HG02840 (cell line): ENCODE measurements around the gene KRTAP12-2.
"Not testable (repeated sequence)": the region's sequence is repeated elsewhere in the genome, so short reads cannot be mapped to it uniquely, and the experiment has no call there.

Experiments used
- ATAC-seq: cut with Tn5 transposase; IDR thresholded peaks from one replicate; pipeline ENCODE4 v1.9.1; 2021; ENCODE audit warnings: mild to moderate bottlenecking, moderate library complexity, moderate number of reproducible peaks; ENCODE audit not compliant: unreplicated experiment, low FRiP score

KRTAP12-2 gene

DNA sequence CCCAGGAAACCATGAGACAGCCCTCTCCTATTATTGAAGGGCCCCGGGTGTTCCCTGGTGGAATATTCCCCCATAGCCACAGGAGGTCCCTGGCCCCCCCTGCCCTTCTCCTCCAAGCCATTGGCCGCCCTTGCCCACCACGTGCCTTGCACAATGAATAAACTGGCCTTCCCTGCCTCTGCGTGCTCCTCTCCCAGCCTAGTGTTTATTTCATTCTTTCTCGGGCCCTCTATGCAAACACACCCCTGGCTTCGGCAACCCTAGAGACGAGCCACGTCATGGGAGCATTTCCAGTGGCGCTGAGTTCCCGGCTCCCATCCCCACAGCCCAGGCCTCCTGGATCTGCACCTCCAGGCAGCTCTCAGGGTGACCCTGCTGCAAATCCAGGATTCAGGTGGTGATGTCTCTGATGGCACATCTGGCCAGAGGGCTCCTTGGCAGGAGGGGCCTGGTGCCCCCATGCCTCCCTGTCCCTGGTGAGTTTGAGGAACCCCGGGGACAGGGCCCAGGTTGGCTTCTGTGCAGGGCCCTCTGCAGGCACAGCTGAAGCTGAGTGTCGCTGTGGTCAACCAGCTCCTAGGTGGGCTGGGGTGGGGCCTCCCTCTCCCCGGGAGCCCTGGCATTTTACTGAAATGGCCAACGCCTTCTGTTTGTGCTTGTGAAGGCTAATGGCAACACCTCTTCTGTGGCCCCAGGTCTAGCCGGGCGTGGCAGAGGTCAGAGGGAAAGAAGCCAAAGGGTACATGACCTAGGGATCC lies 36.4 kb upstream of the KRTAP12-2 start:
- no peak for ATAC-seq

DNA sequence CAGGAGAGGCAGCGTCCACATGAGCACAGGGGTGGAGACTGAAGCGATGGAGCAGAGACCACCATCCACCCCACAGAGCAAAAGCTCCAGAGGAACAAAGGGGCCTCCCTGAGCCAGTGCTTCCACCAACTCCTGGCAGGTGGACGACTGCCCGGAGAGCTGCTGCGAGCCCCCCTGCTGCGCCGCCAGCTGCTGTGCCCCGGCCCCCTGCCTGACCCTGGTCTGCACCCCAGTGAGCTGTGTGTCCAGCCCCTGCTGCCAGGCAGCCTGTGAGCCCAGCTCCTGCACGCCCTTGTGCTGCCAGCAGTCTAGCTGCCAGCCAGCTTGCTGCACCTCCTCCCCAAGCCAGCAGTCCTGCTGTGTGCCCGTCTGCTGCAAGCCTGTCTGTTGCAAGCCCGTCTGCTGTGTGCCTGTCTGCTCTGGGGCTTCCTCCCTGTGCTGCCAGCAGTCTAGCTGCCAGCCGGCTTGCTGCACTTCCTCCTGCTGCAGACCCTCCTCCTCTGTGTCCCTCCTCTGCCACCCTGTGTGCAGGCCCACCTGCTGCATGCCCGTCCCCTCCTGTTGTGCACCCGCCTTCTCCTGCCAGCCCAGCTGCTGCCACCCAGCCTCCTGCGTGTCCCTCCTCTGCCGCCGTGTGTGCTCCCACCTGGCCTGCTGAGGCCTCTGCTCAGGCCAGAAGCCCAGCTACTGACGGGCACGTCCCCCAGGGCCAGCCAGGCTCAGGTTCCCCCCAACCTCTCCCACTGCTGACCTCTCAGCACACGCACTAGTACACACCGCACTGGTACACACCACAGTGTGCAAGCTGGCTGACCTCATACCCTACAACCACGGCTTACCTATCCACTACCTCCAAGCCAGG lies 35.6 kb upstream of the KRTAP12-2 start:
- ATAC-seq = no peak

DNA sequence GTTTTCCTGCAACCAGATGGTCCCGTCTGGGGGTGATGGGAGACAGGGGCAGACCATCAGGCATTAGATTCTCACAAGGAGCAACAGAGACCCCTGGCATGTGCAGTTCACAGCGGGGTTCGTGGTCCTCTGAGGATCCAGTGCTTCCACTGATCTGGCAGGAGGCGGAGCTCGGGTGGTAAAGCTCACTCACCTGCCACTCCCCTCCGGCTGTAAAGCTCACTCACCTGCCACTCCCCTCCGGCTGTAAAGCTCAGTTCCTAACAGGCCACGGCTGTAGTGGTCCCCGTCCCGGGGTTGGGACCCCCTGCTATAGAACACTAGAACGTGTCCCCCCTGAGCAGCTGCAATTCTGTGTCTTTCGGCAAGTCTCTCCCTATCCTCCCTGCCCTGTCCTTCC lies 34.8 kb upstream of the KRTAP12-2 start:
- ATAC-seq = no peak

DNA sequence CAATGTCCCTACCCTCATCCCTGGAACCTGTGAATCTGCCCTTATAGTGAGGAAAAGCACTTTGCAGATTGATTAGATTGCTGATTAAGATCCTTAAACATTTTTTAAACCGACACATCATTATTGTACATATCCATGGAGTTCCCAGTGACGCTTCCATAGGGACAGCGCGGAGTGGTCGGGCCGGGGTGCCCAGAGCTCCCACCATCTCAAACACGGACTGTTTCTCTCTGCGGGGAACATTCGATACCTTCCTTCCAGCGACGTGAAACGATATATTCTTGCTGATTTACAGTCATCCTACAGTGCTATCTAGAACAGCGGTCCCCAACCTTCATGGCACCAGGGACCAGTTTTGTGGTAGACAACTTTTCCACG lies 34.3 kb upstream of the KRTAP12-2 start:
- no peak for ATAC-seq

DNA sequence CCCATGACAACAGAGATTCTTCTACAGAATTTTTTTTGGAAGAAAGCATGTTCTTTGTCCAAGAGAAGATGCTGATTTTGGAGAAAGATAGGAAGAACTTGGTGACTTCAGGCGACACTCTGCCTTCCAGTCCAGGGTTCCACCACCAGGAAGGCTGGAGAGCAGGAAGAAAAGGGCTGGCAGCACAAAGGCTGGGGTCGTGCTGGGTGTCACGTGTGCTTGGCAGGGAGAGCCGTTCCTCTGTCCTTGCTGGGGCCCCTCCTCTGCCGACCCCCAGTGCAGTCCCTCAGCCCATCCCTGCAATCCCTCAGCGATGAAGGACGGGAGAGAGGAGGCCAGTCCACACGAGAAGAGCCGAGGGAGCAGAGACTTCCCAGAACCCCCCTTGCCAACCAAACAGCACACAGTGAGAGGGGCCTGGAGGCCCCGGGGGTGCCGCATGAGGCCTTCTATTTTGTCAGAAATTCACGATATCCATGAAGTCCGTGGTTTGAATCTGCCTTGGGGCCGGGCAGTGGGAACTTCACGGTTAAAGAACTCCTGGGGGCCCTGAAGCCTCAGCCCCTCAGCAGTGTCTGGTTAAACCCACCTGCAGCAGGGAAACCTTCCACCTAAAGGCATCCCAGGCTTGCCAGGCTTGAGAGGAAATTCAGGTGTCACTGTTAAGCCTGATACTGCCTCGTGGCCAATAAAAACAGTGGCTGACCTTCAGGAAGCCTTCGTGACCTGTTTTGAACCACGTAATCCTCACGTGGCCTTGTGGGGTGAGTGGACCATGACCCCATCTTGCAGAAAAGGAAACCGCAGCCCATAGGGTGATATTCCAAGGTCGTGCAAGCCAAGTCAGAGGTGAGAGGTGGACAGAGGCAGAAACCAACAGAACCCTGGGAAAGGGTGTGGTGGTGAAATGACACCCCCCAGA lies 33.6 kb upstream of the KRTAP12-2 start:
- no peak for ATAC-seq

DNA sequence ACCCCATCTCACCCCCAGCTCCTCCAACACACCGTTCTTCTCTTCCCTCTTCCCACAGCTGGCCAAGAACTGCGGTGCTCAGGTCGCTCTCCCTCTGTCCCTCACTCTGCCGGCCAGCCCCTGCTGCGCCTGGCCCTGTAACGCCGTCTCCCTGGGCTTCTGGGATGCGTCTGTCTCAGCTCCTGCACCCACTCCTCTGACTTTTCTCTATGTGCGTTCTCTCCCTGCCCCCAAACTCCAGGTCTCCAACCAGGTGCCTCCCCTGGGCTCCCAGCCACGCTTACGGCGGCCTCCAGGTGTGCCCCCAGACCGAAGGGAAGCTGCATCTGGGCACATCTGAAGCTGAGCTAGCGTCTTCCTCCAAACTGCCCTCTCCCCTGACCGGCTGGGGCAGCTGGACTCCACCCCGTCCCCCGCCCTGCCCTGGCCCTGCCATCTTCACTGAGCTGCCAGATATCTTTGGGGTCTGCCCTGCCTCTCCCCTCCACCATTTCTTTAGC lies 32.8 kb upstream of the KRTAP12-2 start:
- no peak for ATAC-seq

DNA sequence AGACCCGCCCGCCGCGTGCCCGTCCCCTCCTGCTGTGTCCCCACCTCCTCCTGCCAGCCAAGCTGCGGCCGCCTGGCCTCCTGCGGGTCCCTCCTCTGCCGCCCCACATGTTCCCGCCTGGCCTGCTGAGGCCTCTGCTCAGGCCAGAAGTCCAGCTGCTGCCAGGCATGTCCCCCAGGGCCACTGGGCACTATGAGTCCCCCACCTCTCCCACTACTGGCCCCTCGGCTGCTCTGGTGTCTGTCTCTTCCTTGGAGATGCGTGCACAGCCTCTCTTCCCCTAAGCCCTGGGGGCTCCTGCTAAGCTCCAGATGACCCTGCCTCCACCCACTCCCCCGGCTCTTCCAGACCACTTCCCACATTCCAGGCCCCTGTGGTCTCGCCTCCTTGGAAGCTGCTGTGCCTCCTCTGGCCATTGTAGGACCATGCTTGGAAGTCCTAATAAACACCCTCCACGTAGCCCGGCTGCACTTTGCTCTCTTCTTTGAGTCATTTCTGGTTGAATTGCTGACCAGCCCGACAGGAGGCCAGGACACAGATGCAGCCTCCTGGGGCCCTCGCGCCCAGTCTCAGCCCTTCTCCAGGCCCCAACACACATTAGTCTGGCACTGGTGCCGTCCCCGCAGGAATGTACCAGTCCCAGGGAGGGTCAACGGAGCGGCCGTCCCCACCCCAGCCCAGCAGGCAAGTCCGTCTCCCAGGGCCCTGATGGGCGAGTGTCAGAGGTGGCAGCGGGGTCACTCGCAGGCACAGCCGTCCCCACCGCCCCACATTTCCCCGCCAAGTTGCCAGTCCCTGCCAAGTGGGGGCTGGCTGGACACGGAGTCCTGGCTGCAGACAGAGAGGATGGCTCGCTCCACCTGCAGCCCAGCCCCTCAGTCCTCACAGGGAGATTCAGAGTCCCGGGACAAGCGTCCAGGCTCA lies 31.3 kb upstream of the KRTAP12-2 start:
- ATAC-seq = no peak

DNA sequence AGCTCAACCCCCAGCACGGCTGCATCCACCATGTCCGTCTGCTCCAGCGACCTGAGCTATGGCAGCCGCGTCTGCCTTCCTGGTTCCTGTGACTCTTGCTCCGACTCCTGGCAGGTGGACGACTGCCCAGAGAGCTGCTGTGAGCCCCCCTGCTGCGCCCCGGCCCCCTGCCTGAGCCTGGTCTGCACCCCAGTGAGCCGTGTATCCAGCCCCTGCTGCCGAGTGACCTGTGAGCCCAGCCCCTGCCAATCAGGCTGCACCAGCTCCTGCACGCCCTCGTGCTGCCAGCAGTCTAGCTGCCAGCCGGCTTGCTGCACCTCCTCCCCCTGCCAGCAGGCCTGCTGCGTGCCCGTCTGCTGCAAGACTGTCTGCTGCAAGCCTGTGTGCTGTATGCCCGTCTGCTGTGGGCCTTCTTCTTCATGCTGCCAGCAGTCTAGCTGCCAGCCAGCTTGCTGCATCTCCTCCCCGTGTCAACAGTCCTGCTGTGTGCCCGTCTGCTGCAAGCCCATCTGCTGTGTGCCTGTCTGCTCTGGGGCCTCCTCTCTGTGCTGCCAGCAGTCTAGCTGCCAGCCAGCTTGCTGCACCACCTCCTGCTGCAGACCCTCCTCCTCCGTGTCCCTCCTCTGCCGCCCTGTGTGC lies 30.6 kb upstream of the KRTAP12-2 start, which contains the start of gene KRTAP10-12:
KRTAP10-12 (plus strand) TSS at position 1 of the 639 bp plus-strand sequence; CDS start at position 31, 30 bp downstream.
- not testable (repeated sequence) for ATAC-seq

DNA sequence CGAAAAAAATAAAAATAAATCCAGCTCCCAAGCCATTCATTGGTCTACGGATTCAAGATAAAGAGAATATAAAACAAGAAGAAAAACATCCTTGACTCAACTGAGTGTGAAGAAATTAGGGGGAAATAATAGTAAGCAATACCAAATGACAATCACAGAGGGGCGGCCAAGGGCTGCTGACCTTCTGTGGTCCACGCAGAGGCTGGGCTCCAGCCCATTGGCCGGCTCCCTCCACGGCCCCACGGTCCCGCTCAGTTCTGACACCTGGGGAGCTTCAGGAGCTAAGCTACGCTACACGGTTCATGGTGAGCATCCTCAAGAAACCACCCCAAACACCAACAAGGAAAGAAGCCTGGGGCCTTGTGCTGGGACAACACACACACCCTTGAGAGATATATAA lies 29.8 kb upstream of the KRTAP12-2 start:
- no peak for ATAC-seq

DNA sequence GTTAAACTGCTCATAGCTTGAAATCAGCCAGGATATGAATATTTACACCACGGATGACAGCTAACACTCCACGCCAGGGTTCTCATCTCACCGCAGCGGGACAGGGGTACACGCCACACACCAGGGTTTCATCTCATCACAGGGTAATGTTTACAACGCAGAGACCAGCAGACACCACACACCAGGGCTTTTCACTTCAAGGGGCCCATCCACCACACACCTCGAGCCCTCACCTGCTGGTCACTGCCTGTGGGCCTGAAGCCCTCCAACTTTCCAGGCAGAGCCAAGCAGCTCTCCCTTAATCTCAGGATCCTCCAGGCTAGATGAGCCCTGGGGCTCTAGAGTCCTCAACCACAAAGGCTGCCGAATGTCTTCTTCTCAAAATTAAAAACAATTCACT lies 28.9 kb upstream of the KRTAP12-2 start:
- no peak for ATAC-seq

DNA sequence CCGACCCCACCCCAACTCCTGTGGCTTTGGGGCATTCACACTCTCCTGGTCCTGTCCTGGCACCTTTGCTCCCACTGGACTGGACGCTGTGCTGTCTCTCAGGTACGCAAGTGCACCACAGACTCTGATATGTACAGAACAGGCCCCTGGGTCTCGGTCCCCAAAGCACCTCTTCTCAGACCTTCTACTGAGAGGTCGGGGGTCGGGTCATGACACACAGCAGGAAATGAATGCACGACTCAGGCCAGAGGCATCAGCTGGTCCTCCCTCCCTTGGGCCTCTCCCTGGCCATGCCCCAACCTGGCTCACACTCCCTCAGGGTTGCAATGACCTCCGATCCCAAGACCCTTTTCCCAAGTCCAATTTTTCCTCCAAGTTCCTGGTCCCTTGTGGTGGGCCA lies 28.5 kb upstream of the KRTAP12-2 start:
- no peak for ATAC-seq

DNA sequence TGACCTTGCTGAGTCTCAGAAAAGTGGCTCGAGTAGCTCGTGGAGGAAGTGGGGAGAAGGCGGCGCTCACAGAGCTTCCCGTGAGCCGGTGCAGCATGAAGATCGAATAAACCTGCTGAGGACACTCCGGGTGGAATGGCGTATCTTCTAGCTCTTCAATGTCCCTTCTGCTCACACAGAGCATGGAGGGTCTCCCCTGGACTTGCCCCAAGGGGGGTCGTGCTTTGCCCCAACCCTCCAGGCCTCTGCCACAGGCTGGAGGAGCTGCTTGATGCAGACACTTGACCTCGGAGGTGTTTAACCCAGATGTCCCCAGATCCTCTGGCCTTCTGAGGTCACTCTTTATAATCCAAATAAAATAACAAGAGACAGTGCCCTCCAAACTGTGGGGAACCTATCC lies 28.0 kb upstream of the KRTAP12-2 start:
- ATAC-seq = no peak

DNA sequence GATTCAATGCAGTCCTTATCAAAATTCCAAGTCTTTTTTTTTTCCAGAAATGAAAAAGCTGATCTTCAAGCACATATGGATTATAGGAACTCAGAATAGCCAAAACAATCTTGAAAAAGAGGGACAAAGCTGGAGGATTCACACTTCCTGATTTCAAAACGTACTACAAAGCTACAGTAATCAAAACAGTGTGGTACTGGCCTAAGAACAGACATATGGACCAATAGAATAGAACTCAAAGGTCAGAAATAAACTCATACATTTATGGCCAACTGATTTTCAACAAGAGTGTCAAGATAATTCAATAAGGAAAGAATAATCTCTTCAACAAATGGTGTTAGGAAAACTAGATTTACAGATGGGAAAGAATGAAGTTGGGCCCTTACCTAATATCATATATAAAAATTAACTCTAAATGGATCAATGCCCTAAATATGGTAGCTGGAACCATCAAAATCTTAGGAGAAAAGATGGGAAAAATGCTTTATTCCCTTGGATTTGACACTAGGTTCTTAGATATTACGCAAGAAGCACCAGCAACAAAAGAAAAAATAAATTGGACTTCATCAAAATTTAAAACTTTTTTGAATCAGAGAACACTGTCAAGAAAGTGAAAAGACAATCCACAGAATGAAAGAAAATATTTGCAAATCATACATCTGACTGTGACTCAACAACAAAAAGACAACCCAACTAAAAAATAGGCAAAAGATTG lies 26.2 kb upstream of the KRTAP12-2 start:
- no peak for ATAC-seq

DNA sequence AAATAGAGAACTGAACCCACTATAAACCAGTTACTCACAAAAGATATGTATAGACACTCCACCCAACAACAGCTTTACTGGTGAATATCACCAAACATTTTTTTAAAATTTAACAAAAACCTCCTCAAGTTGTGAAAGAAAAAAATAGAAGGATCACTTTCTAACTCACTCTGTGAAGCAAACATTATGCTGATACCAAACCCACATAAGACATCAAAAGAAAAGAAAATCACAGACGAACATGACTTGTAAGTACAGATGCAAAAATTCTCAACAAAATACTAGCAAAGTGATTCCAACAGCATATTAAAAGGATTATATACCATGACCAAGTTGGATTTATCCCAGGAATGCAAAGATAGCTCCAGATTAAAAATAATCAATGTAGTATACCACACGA lies 25.0 kb upstream of the KRTAP12-2 start:
- no peak for ATAC-seq

DNA sequence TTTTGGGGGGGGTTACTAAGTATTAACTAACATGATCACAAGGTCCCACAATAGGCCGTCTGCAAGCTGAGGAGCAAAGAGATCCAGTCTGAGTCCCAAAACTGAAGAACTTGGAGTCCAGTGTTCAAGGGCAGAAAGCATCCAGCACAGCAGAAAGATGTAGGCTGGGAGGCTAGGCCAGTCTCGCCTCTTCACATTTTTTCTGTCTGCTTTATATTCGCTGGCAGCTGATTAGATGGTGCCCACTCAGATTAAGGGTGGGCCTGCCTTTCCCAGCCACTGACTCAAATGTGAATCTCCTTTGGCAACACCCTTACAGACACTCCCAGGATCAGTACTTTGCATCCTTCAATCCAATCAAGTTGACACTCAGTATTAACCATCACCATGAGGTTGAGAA lies 23.0 kb upstream of the KRTAP12-2 start:
- ATAC-seq = not testable (repeated sequence)

DNA sequence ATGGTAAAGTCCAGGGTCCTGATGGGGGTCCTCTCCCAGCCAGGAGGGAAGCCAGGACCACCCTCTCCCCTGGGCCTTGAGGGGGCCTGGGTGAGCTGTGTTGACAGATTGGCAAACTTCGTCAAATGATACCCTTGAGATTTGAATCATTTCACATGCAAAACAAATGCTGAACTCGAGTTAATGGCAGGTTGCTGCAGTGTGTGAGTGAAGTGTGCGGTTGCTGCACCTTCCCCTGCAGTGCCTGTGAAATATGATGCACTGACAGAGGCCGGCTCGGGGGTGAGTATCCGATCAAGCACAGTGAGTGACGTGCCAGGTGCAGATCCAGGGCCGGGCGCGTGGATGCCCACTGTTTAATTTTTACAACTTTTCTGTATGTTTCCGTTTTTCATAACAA lies 20.9 kb upstream of the KRTAP12-2 start:
- no peak for ATAC-seq

DNA sequence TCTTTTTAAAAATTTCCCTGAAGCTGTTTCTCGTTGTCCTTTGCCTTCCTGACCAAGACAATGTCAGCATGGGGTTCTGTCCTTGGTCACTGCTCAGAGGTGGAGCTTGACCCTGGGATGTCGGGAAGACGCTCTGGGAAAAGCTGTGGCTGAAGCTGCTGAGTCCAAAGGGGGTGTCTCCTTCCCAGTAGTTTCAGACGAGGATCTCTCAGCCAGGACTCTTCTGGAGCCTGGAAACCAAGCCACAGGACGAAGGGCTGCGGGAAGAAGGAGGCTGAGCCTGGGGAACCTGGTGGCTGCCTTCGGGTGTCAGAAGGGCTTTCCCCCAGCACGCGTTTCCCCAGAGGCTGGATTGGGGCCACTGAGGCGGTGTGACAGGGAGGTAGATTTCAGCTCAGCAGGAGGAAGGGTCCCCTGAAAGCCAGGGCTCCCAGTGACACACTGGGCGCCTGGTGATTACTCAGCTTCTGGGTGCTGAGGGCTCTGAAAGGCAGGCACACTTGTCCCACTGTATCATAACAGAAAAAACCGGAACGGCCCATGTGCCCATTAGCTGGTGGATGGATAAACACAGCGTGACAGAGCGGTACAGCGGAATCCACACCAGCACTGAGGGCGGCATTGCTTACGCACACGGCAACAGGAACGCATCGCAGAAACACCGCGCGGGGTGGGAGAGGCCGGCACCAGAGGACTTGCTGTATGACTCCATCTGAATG lies 20.3 kb upstream of the KRTAP12-2 start:
- ATAC-seq = no peak
